ENCODE measurements around the gene PRCP.

DNA sequence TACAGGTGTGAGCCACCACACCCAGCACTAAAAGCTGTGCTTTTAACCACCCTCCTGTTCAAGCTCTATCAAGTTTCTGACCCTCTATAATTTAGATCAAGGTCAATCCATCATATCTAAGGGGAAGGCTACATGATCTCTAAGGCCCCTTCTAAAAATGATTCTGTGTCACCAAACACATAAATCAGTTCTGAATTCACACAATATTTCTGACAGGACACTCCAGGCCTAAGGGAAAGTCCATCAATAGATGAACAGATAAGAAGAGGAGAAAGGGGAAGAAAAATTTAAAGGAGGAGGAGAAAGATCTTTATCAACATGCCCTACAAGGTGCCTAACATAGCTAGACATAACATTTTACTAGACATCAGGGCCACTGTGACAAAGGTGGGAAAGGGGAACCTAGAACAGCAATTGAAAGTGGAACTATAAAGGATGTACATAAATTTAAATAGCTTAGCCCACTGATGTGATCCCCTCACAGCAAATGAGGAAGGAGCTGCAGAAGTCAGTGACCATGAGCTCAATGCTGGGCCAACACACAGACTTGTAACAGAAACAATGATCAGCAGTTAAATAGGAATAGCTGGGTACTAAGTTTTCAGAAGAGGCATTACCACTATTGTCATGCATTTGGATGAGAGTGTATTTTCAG, 4.7 kb downstream of the PRCP start:
- TF ChIP-seq, protein P1, sequence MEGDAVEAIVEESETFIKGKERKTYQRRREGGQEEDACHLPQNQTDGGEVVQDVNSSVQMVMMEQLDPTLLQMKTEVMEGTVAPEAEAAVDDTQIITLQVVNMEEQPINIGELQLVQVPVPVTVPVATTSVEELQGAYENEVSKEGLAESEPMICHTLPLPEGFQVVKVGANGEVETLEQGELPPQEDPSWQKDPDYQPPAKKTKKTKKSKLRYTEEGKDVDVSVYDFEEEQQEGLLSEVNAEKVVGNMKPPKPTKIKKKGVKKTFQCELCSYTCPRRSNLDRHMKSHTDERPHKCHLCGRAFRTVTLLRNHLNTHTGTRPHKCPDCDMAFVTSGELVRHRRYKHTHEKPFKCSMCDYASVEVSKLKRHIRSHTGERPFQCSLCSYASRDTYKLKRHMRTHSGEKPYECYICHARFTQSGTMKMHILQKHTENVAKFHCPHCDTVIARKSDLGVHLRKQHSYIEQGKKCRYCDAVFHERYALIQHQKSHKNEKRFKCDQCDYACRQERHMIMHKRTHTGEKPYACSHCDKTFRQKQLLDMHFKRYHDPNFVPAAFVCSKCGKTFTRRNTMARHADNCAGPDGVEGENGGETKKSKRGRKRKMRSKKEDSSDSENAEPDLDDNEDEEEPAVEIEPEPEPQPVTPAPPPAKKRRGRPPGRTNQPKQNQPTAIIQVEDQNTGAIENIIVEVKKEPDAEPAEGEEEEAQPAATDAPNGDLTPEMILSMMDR (IDR thresholded peaks at IDR 0.05; ENCODE audit: insufficient read depth, low read length, poor library complexity, severe bottlenecking) = no peak
- TF ChIP-seq EZH2phosphoT487 (conservative IDR thresholded peaks at IDR 0.05; ENCODE audit: low read length) = no peak
